T-helper 2 cell treated with Interferon-gamma antibody and Interleukin-4, amounts not matched to agents 5 μg/mL and 100 μg/mL, for 36 hours (primary cell): ENCODE results near the gene TBXAS1.
"Not testable (repeated sequence)": the region's sequence is repeated elsewhere in the genome, so short reads cannot be mapped to it uniquely, and the experiment has no call there.

ENCODE experiments used
- DNase-seq: peaks from one replicate; pipeline ENCODE4 v3.0.0; 2021; ENCODE audit warnings: low spot score
- H3K27ac Mint-ChIP-seq: one replicate; pipeline ENCODE4 v1.8.0; 2021; ENCODE audit warnings: mild to moderate bottlenecking, mixed read lengths
- H3K27me3 Mint-ChIP-seq: one replicate; pipeline ENCODE4 v1.8.0; 2021; ENCODE audit warnings: low read depth, mixed read lengths
- H3K36me3 Mint-ChIP-seq: one replicate; pipeline ENCODE4 v1.8.0; 2021; ENCODE audit warnings: low read depth, mixed read lengths
- H3K4me1 Mint-ChIP-seq: one replicate; pipeline ENCODE4 v1.8.0; 2021; ENCODE audit warnings: low read depth, mixed read lengths
- H3K4me3 Mint-ChIP-seq: one replicate; pipeline ENCODE4 v1.8.0; 2022; ENCODE audit warnings: mild to moderate bottlenecking, moderate library complexity, mixed read lengths
- H3K9me3 Mint-ChIP-seq: one replicate; pipeline ENCODE4 v1.8.0; 2021; ENCODE audit warnings: mixed read lengths

The TBXAS1 gene

DNA sequence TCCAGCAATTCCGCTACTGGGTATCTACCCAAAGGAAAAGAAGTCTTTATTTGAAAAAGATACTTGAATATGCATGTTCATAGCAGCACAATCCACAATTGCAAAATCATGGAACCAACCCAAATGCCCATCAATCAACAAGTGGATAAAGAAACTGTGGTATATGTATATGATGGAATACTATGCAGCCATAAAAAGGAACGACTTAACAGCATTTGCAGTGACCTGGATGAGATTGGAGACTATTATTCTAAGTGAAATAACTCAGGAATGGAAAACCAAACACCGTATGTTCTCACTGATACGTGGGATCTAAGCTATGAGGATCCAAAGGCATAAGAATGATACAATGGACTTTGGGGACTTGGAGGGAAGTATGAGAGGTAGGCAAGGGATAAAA, 8.2 kb downstream of the TBXAS1 start:
- not testable (repeated sequence) for H3K27me3 Mint-ChIP-seq, DNase-seq, H3K27ac Mint-ChIP-seq, H3K4me3 Mint-ChIP-seq, H3K4me1 Mint-ChIP-seq, H3K36me3 Mint-ChIP-seq
- H3K9me3 Mint-ChIP-seq = peaks cover 25% of the 10 kb centered on the region

- no peaks in the 10 kb centered on the region for H3K36me3 Mint-ChIP-seq
- H3K4me3 Mint-ChIP-seq = no peak overlapping the region
- H3K27me3 Mint-ChIP-seq = no peaks in the 10 kb centered on the region
- H3K9me3 Mint-ChIP-seq = peaks cover 21% of the 10 kb centered on the region
- H3K4me1 Mint-ChIP-seq = no peaks in the 10 kb centered on the region
- no peak overlapping the region for H3K27ac Mint-ChIP-seq
- DNase-seq = no peak
Measured at GRCh38 chr7:139838276-139838675, 9.2 kb downstream of the TBXAS1 start.

DNA sequence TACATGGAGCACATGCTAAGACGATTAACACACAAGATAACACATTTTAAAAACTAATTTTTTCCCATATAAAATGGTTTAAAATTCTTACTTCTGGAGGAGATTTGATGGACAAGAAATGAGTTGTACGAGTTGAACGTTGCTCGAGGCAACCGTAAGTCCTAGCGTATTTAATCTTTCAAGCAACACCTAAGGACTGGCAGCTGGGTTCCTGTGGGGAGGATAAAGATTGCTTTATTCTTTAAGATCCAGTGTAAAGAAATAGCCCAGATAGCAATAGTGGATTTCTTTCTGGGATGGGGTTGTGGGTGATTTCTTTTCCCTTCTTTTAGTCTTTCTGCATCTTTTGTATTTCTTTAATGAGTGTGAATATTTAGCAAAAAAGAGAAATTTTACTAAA, 9.8 kb downstream of the TBXAS1 start:
- Mint-ChIP-seq H3K9me3 (peaks cover 21% of the 10 kb centered on the region), H3K27ac (no peak overlapping the region)
- no peak for DNase-seq

GRCh38 chr7:139840776-139841175, 11.7 kb downstream of the TBXAS1 start:
- no peak for DNase-seq
- Mint-ChIP-seq H3K9me3 (peaks cover 9% of the 10 kb centered on the region), H3K4me3 (no peak overlapping the region), H3K36me3 (no peaks in the 10 kb centered on the region), H3K27me3 (no peaks in the 10 kb centered on the region), H3K27ac (no peak overlapping the region), H3K4me1 (no peaks in the 10 kb centered on the region)

More for the DNA sequence above, 9.8 kb downstream of the TBXAS1 start:
- H3K36me3 Mint-ChIP-seq = no peaks in the 10 kb centered on the region
- H3K4me1 Mint-ChIP-seq = no peaks in the 10 kb centered on the region
- no peaks in the 10 kb centered on the region for H3K27me3 Mint-ChIP-seq
- H3K4me3 Mint-ChIP-seq = no peak overlapping the region

GRCh38 chr7:139842401-139843210, 13.5 kb downstream of the TBXAS1 start:
- no peak for DNase-seq
- no peaks in the 10 kb centered on the region for H3K36me3 Mint-ChIP-seq
- H3K27ac Mint-ChIP-seq = no peak overlapping the region
- H3K4me1 Mint-ChIP-seq = no peaks in the 10 kb centered on the region
- no peaks in the 10 kb centered on the region for H3K27me3 Mint-ChIP-seq
- no peak overlapping the region for H3K4me3 Mint-ChIP-seq
- no peaks in the 10 kb centered on the region for H3K9me3 Mint-ChIP-seq

DNA sequence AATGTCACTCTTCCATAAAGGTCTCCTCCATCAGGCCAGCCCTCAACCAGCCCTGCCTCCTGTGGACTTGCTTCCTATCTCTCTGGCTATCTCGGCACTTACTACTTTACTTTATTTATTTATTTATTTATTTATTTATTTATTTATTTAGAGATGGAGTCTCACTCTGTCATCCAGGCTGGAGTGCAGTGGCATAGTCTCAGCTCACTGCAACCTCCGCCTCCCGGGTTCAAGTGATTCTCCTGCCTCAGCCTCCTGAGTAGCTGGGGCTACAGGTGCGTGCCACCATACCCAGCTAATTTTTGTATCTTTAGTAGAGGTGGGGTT, 14.1 kb downstream of the TBXAS1 start:
- H3K27me3 Mint-ChIP-seq, H3K4me3 Mint-ChIP-seq, H3K27ac Mint-ChIP-seq, DNase-seq, H3K4me1 Mint-ChIP-seq, H3K9me3 Mint-ChIP-seq, H3K36me3 Mint-ChIP-seq: not testable (repeated sequence)

GRCh38 chr7:139844779-139845442, 15.8 kb downstream of the TBXAS1 start:
- H3K4me1 Mint-ChIP-seq = no peaks in the 10 kb centered on the region
- H3K27ac Mint-ChIP-seq = no peak overlapping the region
- no peaks in the 10 kb centered on the region for H3K36me3 Mint-ChIP-seq
- no peak overlapping the region for H3K4me3 Mint-ChIP-seq
- H3K27me3 Mint-ChIP-seq = no peaks in the 10 kb centered on the region
- H3K9me3 Mint-ChIP-seq = peaks cover 8% of the 10 kb centered on the region
- no peak for DNase-seq

DNA sequence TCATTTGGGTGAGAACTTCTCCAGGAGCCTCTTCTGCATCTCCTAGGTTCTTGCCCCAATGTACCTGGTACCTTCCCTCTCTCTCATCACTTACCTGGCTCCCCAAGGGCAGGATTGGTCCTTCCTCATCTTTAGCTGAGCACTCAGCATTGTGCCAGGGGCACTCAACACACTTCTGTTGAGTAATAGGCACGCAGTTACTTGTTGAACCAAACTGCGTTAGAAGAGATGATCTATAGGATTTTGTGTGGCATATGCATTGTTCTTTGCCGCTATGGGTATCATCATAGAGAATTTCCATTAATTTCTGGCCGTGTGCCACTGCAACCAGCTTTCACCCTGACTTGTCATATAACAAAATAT, 16.4 kb downstream of the TBXAS1 start:
- DNase-seq = no peak
- H3K27ac Mint-ChIP-seq = no peak overlapping the region
- H3K9me3 Mint-ChIP-seq = peaks cover 8% of the 10 kb centered on the region
- H3K36me3 Mint-ChIP-seq = no peaks in the 10 kb centered on the region
- no peak overlapping the region for H3K4me3 Mint-ChIP-seq
- H3K4me1 Mint-ChIP-seq = no peaks in the 10 kb centered on the region
- H3K27me3 Mint-ChIP-seq = no peaks in the 10 kb centered on the region

GRCh38 chr7:139846297-139846696, 17.2 kb downstream of the TBXAS1 start:
- Mint-ChIP-seq H3K27ac (no peak overlapping the region), H3K9me3 (peaks cover 8% of the 10 kb centered on the region), H3K27me3 (no peaks in the 10 kb centered on the region), H3K36me3 (no peaks in the 10 kb centered on the region), H3K4me1 (no peaks in the 10 kb centered on the region), H3K4me3 (no peak overlapping the region)
- no peak for DNase-seq

DNA sequence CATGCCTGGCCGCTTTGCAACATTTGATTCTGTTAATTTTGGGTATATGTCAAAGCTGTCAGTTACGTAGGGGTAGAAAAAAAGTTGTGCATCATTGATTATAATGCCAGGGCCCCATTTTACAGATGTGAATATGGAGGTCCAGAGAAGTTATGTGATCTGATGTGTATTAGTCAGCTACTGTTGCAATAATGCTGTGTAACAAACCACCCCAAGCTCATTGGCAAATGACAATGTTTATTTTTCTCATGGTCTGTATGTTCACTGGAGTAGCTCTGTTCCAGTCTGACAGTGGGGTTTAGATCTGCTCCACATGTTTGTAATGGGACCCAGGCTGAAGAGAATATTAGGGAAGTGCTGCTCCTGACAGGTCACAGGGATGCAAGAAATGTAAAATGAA, 19.2 kb downstream of the TBXAS1 start:
- Mint-ChIP-seq H3K27ac (no peak overlapping the region), H3K27me3 (no peaks in the 10 kb centered on the region), H3K36me3 (no peaks in the 10 kb centered on the region), H3K4me3 (no peak overlapping the region), H3K4me1 (no peaks in the 10 kb centered on the region), H3K9me3 (peaks cover 8% of the 10 kb centered on the region)
- DNase-seq = no peak

GRCh38 chr7:139850906-139851305, 21.8 kb downstream of the TBXAS1 start:
- no peak for DNase-seq
- Mint-ChIP-seq H3K9me3 (peaks cover 8% of the 10 kb centered on the region), H3K36me3 (no peaks in the 10 kb centered on the region), H3K27me3 (no peaks in the 10 kb centered on the region), H3K4me3 (no peak overlapping the region), H3K4me1 (peaks cover 11% of the 10 kb centered on the region), H3K27ac (no peak overlapping the region)

- Mint-ChIP-seq H3K9me3 (peaks cover 8% of the 10 kb centered on the region), H3K4me1 (peaks cover 11% of the 10 kb centered on the region), H3K36me3 (no peaks in the 10 kb centered on the region), H3K27me3 (no peaks in the 10 kb centered on the region), H3K27ac (no peak overlapping the region), H3K4me3 (no peak overlapping the region)
- DNase-seq = no peak
Measured at GRCh38 chr7:139851770-139852481, 22.9 kb downstream of the TBXAS1 start.

DNA sequence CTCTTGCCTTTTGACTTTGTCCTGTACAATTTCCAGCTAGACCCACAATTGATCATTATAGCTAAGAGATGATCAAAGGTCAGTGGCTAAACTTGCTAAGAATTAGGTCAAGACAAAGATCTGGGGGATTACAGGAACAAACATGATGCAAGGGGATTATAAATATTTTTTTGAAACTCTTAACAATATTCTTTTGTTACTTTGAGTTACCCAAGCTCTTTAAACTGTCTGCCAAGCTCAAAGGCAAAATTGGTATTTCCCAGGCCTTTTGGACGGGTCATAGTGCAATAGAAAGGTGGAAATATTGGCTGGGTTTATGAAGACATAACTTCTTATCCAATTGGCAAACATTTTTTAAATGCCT, 23.4 kb downstream of the TBXAS1 start:
- Mint-ChIP-seq H3K9me3 (peaks cover 8% of the 10 kb centered on the region), H3K4me3 (no peak overlapping the region), H3K4me1 (peaks cover 11% of the 10 kb centered on the region), H3K36me3 (no peaks in the 10 kb centered on the region), H3K27me3 (no peaks in the 10 kb centered on the region), H3K27ac (no peak overlapping the region)
- no peak for DNase-seq

GRCh38 chr7:139853506-139854123, 24.6 kb downstream of the TBXAS1 start:
- DNase-seq = no peak
- no peak overlapping the region for H3K27ac Mint-ChIP-seq
- H3K27me3 Mint-ChIP-seq = no peaks in the 10 kb centered on the region
- H3K9me3 Mint-ChIP-seq = peaks cover 4% of the 10 kb centered on the region
- no peaks in the 10 kb centered on the region for H3K36me3 Mint-ChIP-seq
- peaks cover 11% of the 10 kb centered on the region for H3K4me1 Mint-ChIP-seq
- H3K4me3 Mint-ChIP-seq = no peak overlapping the region
